Measurements from ENCODE around the gene PFKP. TPM values are rescaled to one million over a fixed set of nuclear protein-coding genes. Genes with fewer than 3 reads are reported as not detected.
"Not testable (repeated sequence)": the region's sequence is repeated elsewhere in the genome, so short reads cannot be mapped to it uniquely, and the experiment has no call there.

PFKP gene
- total RNA-seq, 2 experiments from 2014 or later: 32.2 to 38.9 TPM

GRCh38 chr10:3060481-3060889 lies 6.9 kb upstream of the PFKP start:
- Histone ChIP-seq H3K4me3 (ENCODE audit: low read length) (no peak overlapping the region), H3K4me1 (ENCODE audit: insufficient read depth, low read length) (peaks cover 5% of the 10 kb centered on the region), H3K27ac (ENCODE audit: low read depth in 1 of 2, low read length in 2 of 2) (no peak overlapping the region), H3K9me3 (ENCODE audit: control insufficient read depth in 1 of 2, insufficient read depth in 1 of 2, low read length in 2 of 2) (no peaks in the 10 kb centered on the region), H3K27me3 (ENCODE audit: control insufficient read depth in 1 of 2, insufficient read depth in 2 of 2, low read length in 2 of 2) (no peaks in the 10 kb centered on the region), H3K36me3 (ENCODE audit: insufficient read depth, low read length) (no peaks in the 10 kb centered on the region)
- DNase-seq (no peak), ATAC-seq (ENCODE audit: poor library complexity) (no peak)
- Mint-ChIP-seq H3K4me3 (no peak overlapping the region), H3K4me1 (ENCODE audit: low read depth) (no peaks in the 10 kb centered on the region), H3K9me3 (no peaks in the 10 kb centered on the region), H3K27me3 (no peaks in the 10 kb centered on the region), H3K27ac (no peak overlapping the region), H3K36me3 (ENCODE audit: low read depth) (no peaks in the 10 kb centered on the region)
- ChIA-PET POLR2A (no interaction called here), CTCF (no interaction called here)
- intact Hi-C loops (cut with DNase I, micrococcal nuclease): no loop called here
- no peak for TF ChIP-seq CTCF (IDR thresholded peaks at IDR 0.05)

- H3K27ac ChIP-seq (ENCODE audit: low read depth in 1 of 2, low read length in 2 of 2); H3K4me1 ChIP-seq (ENCODE audit: insufficient read depth, low read length); CTCF ChIA-PET; H3K9me3 ChIP-seq (ENCODE audit: control insufficient read depth in 1 of 2, insufficient read depth in 1 of 2, low read length in 2 of 2); H3K36me3 ChIP-seq (ENCODE audit: insufficient read depth, low read length); ATAC-seq (ENCODE audit: poor library complexity); H3K27me3 ChIP-seq (ENCODE audit: control insufficient read depth in 1 of 2, insufficient read depth in 2 of 2, low read length in 2 of 2); H3K4me3 ChIP-seq (ENCODE audit: low read length); H3K27ac Mint-ChIP-seq; H3K4me1 Mint-ChIP-seq (ENCODE audit: low read depth); DNase-seq; H3K4me3 Mint-ChIP-seq; intact Hi-C loops (cut with DNase I, micrococcal nuclease); H3K27me3 Mint-ChIP-seq; H3K36me3 Mint-ChIP-seq (ENCODE audit: low read depth); H3K9me3 Mint-ChIP-seq: not testable (repeated sequence)
- POLR2A ChIA-PET: interaction anchor here (0.6 kb wide), 1 partner anchor 1763 kb away, joined by 3 read pairs; no protein-coding TSS in a partner anchor
Measured at GRCh38 chr10:3061323-3061898, 5.9 kb upstream of the PFKP start.

GRCh38 chr10:3062502-3063186 lies 4.7 kb upstream of the PFKP start:
- CTCF ChIA-PET: no interaction called here

More at GRCh38 chr10:3062502-3063186, 4.7 kb upstream of the PFKP start:
- POLR2A ChIA-PET: no interaction called here
- no peak for TF ChIP-seq CTCF (IDR thresholded peaks at IDR 0.05)
- Histone ChIP-seq H3K4me1 (ENCODE audit: insufficient read depth, low read length) (peaks cover 13% of the 10 kb centered on the region), H3K4me3 (ENCODE audit: low read length) (no peak overlapping the region), H3K9me3 (ENCODE audit: control insufficient read depth in 1 of 2, insufficient read depth in 1 of 2, low read length in 2 of 2) (no peaks in the 10 kb centered on the region), H3K27me3 (ENCODE audit: control insufficient read depth in 1 of 2, insufficient read depth in 2 of 2, low read length in 2 of 2) (no peaks in the 10 kb centered on the region), H3K36me3 (ENCODE audit: insufficient read depth, low read length) (no peaks in the 10 kb centered on the region), H3K27ac (ENCODE audit: low read depth in 1 of 2, low read length in 2 of 2) (no peak overlapping the region)
- H3K27me3 Mint-ChIP-seq: no peaks in the 10 kb centered on the region
- ATAC-seq (ENCODE audit: poor library complexity) (no peak), DNase-seq (no peak)
- no peaks in the 10 kb centered on the region for H3K9me3 Mint-ChIP-seq
- H3K4me3 Mint-ChIP-seq: no peak overlapping the region
- intact Hi-C loops (cut with DNase I, micrococcal nuclease): no loop called here
- no peaks in the 10 kb centered on the region for H3K36me3 Mint-ChIP-seq (ENCODE audit: low read depth)
- H3K4me1 Mint-ChIP-seq (ENCODE audit: low read depth): no peaks in the 10 kb centered on the region
- H3K27ac Mint-ChIP-seq: no peak overlapping the region

Data from CD4-positive, alpha-beta T cell (primary cell).